IPS DF 4.7 (cell line): ENCODE measurements around the gene TXN2.

Experiments used
- DNase-seq: peaks from one replicate; pipeline ENCODE4 v3.0.0-alpha.2; 2013; ENCODE audit warnings: low spot score; ENCODE audit errors: extremely low read depth

The TXN2 gene

GRCh38 chr22:36486619-36487384 is 5.4 kb upstream of the TXN2 start:
- DNase-seq = no peak

GRCh38 chr22:36480941-36481392 is 473 bp downstream of the TXN2 start:
- no peak for DNase-seq

GRCh38 chr22:36478966-36479365 is 2.5 kb downstream of the TXN2 start:
- no peak for DNase-seq

GRCh38 chr22:36475341-36475740 is 6.1 kb downstream of the TXN2 start:
- DNase-seq = no peak

GRCh38 chr22:36472689-36473088 is 8.8 kb downstream of the TXN2 start:
- no peak for DNase-seq

GRCh38 chr22:36471341-36471821 is 10.1 kb downstream of the TXN2 start:
- no peak for DNase-seq

- no peak for DNase-seq
Observed at GRCh38 chr22:36470994-36471331, 10.5 kb downstream of the TXN2 start.

GRCh38 chr22:36470162-36470993 is 11.1 kb downstream of the TXN2 start:
- DNase-seq = no peak

- DNase-seq = no peak
Observed at GRCh38 chr22:36469094-36469710, 12.2 kb downstream of the TXN2 start.

- DNase-seq = no peak
Observed at GRCh38 chr22:36467946-36468345, 13.5 kb downstream of the TXN2 start.

GRCh38 chr22:36467042-36467810 is 14.2 kb downstream of the TXN2 start:
- DNase-seq = no peak

GRCh38 chr22:36466258-36466657 is 15.2 kb downstream of the TXN2 start:
- no peak for DNase-seq

- DNase-seq = no peak
Observed at GRCh38 chr22:36465232-36466021, 16.0 kb downstream of the TXN2 start.

GRCh38 chr22:36464715-36465231 is 16.7 kb downstream of the TXN2 start:
- DNase-seq = no peak

GRCh38 chr22:36463783-36464184 is 17.7 kb downstream of the TXN2 start:
- DNase-seq = no peak

- DNase-seq = no peak
Observed at GRCh38 chr22:36461665-36462649, 19.5 kb downstream of the TXN2 start.

GRCh38 chr22:36460202-36460601 is 21.2 kb downstream of the TXN2 start:
- no peak for DNase-seq

- DNase-seq = no peak
Observed at GRCh38 chr22:36457688-36458450, 23.6 kb downstream of the TXN2 start.
